SK-N-SH (cell line): ENCODE data around the gene THSD8. TPM values are rescaled to one million over a fixed set of nuclear protein-coding genes. Genes with fewer than 3 reads are reported as not detected.

Experiments used
- CTCF ChIA-PET: fragments of 300-600, 350-600 bp; formaldehyde crosslinking; extraction: SDS; loops from one replicate; lab custom pipeline; 2021; lab: Yijun Ruan, JAX
- POLR2A ChIA-PET: fragments of 350-600 bp; sonication (Branson Sonifier 250); formaldehyde crosslinking; extraction: SDS; loops from one replicate; lab custom pipeline; 2020; ENCODE audit warnings: antibody characterized with exemption, inconsistent platforms; lab: Yijun Ruan, JAX
- DNase-seq: peaks from one replicate; pipeline ENCODE4 v3.0.0; 2012
- H2AFZ ChIP-seq: fragments of 200-600 bp; sonication (generic); 2 replicates; pipeline ENCODE4 v1.8.1; 2016; ENCODE audit warnings: antibody characterized with exemption, mild to moderate bottlenecking, low read depth
- H3F3A ChIP-seq: fragments of 200-600 bp; sonication (generic); replicated peaks from 2 replicates; pipeline ENCODE3; 2016; ENCODE audit warnings: antibody characterized with exemption, mild to moderate bottlenecking; ENCODE audit not compliant: insufficient read depth
- H3K27ac ChIP-seq, 2 experiments: fragments of 200-500 bp in 1 of 2; fragments of 200-600 bp in 1 of 2; sonication (Bioruptor generic) in 1 of 2; sonication (generic), shearing (Covaris generic) in 1 of 2; 2 replicates each; pipeline versions ENCODE4 v1.5.1 to v1.6.1; 2014 to 2016; ENCODE audit warnings: low read depth in 2 of 2, inconsistent platforms in 1 of 2, low read length in 1 of 2, mild to moderate bottlenecking in 1 of 2, mixed read lengths in 1 of 2
- H3K27me3 ChIP-seq: fragments of 200-600 bp; sonication (generic), shearing (Covaris generic); 2 replicates; pipeline ENCODE4 v1.6.1; 2016; ENCODE audit warnings: mixed run types; ENCODE audit not compliant: insufficient read depth
- H3K36me3 ChIP-seq, 2 experiments: fragments of 200-500 bp in 1 of 2; fragments of 200-600 bp in 1 of 2; sonication (Bioruptor generic) in 1 of 2; sonication (generic) in 1 of 2; replicated peaks in 1 of 2; 2 replicates each; pipeline versions ENCODE3 to v1.5.1; 2014 to 2016; ENCODE audit warnings: low read length in 1 of 2, mild to moderate bottlenecking in 1 of 2; ENCODE audit not compliant: insufficient read depth in 2 of 2, control insufficient read depth in 1 of 2
- H3K4me1 ChIP-seq, 2 experiments: fragments of 200-500 bp in 1 of 2; fragments of 200-600 bp in 1 of 2; sonication (Bioruptor generic) in 1 of 2; sonication (generic), shearing (Covaris generic) in 1 of 2; 2 replicates each; pipeline versions ENCODE4 v1.5.1 to v1.6.1; 2014 to 2016; ENCODE audit warnings: low read depth in 1 of 2, low read length in 1 of 2, mixed run types in 1 of 2; ENCODE audit not compliant: insufficient read depth in 2 of 2, control insufficient read depth in 1 of 2
- H3K4me2 ChIP-seq: fragments of 200-600 bp; sonication (generic), shearing (Covaris generic); 2 replicates; pipeline ENCODE4 v1.6.1; 2017; ENCODE audit warnings: mixed run types
- H3K4me3 ChIP-seq, 2 experiments: fragments of 200-500 bp in 1 of 2; fragments of 200-600 bp in 1 of 2; sonication (Bioruptor generic) in 1 of 2; sonication (generic), shearing (Covaris generic) in 1 of 2; 2 replicates each; pipeline versions ENCODE4 v1.5.1 to v1.8.1; 2014 to 2016; ENCODE audit warnings: low read depth in 2 of 2, inconsistent platforms in 1 of 2, low read length in 1 of 2, mild to moderate bottlenecking in 1 of 2, mixed read lengths in 1 of 2, moderate library complexity in 1 of 2
- H3K79me2 ChIP-seq: fragments of 200-600 bp; sonication (generic); 2 replicates; pipeline ENCODE4 v1.8.1; 2017; ENCODE audit warnings: mild to moderate bottlenecking; ENCODE audit not compliant: insufficient read depth
- H3K9ac ChIP-seq: fragments of 200-600 bp; sonication (generic); 2 replicates; pipeline ENCODE4 v1.6.1; 2017; ENCODE audit warnings: mixed run types
- H3K9me2 ChIP-seq: fragments of 200-600 bp; sonication (generic); 2 replicates; pipeline ENCODE4 v1.6.1; 2017; ENCODE audit warnings: mixed run types
- H3K9me3 ChIP-seq: fragments of 200-600 bp; sonication (generic); 2 replicates; pipeline ENCODE4 v1.6.1; 2017; ENCODE audit warnings: mixed run types, mild to moderate bottlenecking, moderate library complexity
- H4K20me1 ChIP-seq: fragments of 200-600 bp; sonication (generic); 2 replicates; pipeline ENCODE4 v1.6.1; 2017; ENCODE audit warnings: mild to moderate bottlenecking, mixed run types; ENCODE audit not compliant: insufficient read depth
- EP300 ChIP-seq, 2 experiments: IDR thresholded peaks; 2 replicates each; pipeline versions ENCODE4 v1.4.0 to v1.6.1; 2012; ENCODE audit warnings: borderline replicate concordance in 1 of 2, low read depth in 1 of 2, low read length in 1 of 2
- EZH2phosphoT487 ChIP-seq: fragments of 200-600 bp; sonication (generic); IDR thresholded peaks from 2 replicates; pipeline ENCODE4 v1.6.1; 2017; ENCODE audit warnings: low read depth, mixed run types, mild to moderate bottlenecking, antibody characterized with exemption, moderate library complexity, borderline replicate concordance
- FOXM1 ChIP-seq: IDR thresholded peaks from 2 replicates; pipeline ENCODE4 v1.4.0; 2012; ENCODE audit warnings: low read depth, mild to moderate bottlenecking
- GATA2 ChIP-seq: sonication (generic); formaldehyde crosslinking; IDR thresholded peaks from 2 replicates; pipeline ENCODE4 v1.5.0; 2020; ENCODE audit warnings: mild to moderate bottlenecking, missing genetic modification reagents
- RCOR1 ChIP-seq: fragments of 150-350 bp; IDR thresholded peaks from 2 replicates; pipeline ENCODE4 v1.6.1; 2017; ENCODE audit warnings: antibody characterized with exemption, low read length
- RXRA ChIP-seq: IDR thresholded peaks from 2 replicates; pipeline ENCODE4 v1.4.0; 2012; ENCODE audit warnings: low read depth, mild to moderate bottlenecking, borderline replicate concordance
- SMC3 ChIP-seq: IDR thresholded peaks from 2 replicates; pipeline ENCODE4 v1.6.1; 2012; ENCODE audit warnings: low read depth, low read length, improper control_type of control experiment
- TAF1 ChIP-seq: IDR thresholded peaks from 2 replicates; pipeline ENCODE4 v1.6.1; 2012; ENCODE audit warnings: low read depth, mild to moderate bottlenecking, low read length, moderate library complexity, borderline replicate concordance
- TCF12 ChIP-seq: IDR thresholded peaks from 2 replicates; pipeline ENCODE4 v1.4.0; 2012
- YY1 ChIP-seq: IDR thresholded peaks from 2 replicates; pipeline ENCODE4 v1.4.0; 2012; ENCODE audit warnings: low read depth, mild to moderate bottlenecking
- WGBS: methylation state at CpG from one replicate; pipeline ENCODE4 v1.1.6; 2017; ENCODE audit warnings: low lambda C conversion rate; 5-methylcytosine and 5-hydroxymethylcytosine counted together
- polyA plus RNA-seq, 3 experiments: library from polyadenylated mRNA; depleted of rRNA; stranded (reverse); fragments of >200 nt; gene quantifications; 2 replicates each; pipeline ENCODE4 v1.2.3, GENCODE V29; 2012
- TF ChIP-seq, protein P1 (sequence below): fragments of 150-350 bp; IDR thresholded peaks from 2 replicates; pipeline ENCODE4 v1.6.1; 2016; ENCODE audit warnings: mild to moderate bottlenecking, low read depth, low read length
- TF ChIP-seq, protein P2 (sequence below): fragments of 150-350 bp; IDR thresholded peaks from 2 replicates; pipeline ENCODE4 v1.6.1; 2017; ENCODE audit warnings: antibody characterized with exemption, low read length, low read depth, borderline replicate concordance
- TF ChIP-seq, protein P3 (sequence below): IDR thresholded peaks from 2 replicates; pipeline ENCODE4 v1.6.1; 2012; ENCODE audit warnings: mild to moderate bottlenecking, low read depth, low read length, moderate library complexity
- TF ChIP-seq, protein P4 (sequence below): fragments of 200-600 bp; sonication (generic); IDR thresholded peaks from 2 replicates; pipeline ENCODE4 v1.6.1; 2017; ENCODE audit warnings: antibody characterized with exemption, mild to moderate bottlenecking, moderate library complexity

Gene THSD8
- polyA plus RNA-seq, 1 of the 3 experiments (the other 2 are of a cell fraction) = not detected

DNA sequence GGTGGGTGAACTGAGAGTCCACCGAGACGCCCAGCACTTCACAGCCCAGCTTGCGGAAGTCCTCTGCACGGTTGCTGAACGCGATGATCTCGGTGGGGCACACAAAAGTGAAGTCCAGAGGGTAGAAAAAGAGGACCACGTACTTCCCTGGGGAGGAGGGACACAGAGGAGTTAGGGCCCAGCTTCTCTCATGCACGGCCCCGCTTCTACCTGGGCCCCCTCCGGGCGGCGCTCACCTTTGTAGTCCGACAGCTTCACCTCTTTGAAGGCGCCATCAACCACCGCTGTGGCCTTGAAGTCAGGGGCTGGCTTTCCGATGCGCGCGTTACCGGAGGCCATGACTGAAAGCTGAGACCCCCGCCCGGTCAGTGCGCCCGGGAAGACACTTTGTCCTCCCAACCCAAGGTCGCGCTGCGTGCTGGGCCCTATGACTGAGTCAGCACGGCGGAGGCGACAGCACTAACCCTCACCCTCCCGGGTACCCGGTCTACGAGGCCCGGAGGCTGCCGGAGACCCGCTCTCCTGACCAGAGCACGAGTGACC lies 875 bp upstream of the THSD8 start:
- Histone ChIP-seq H3K79me2 (peaks cover 10% of the 10 kb centered on the region), H2AFZ (peak overlapping the region; percentile 98), H3K9me3 (no peaks in the 10 kb centered on the region), H3K4me3 (peak overlapping the region; percentile 74 to 95), H3K27ac (peak overlapping the region in 1 of 2 experiments; percentile 74; a peak in 2 of 4 replicates), H3F3A (peaks cover 17% of the 10 kb centered on the region), H4K20me1 (no peaks in the 10 kb centered on the region), H3K27me3 (no peaks in the 10 kb centered on the region), H3K9me2 (no peaks in the 10 kb centered on the region), H3K36me3 (peaks cover 4 to 8% of the 10 kb centered on the region in 2 experiments), H3K4me2 (peak overlapping the region; percentile 100), H3K4me1 (peaks cover 8 to 23% of the 10 kb centered on the region in 2 experiments; a peak in 1 of 4 replicates), H3K9ac (peak overlapping the region; percentile 80)
- WGBS = 37% methylated on average over 21 of the region's 38 CpGs
- peak; percentile 57 for DNase-seq
- ChIA-PET POLR2A (interaction anchor here (1.4 to 2.6 kb wide), 2 partner anchors 9 to 23 kb away, joined by 5 to 20 read pairs; partner anchors contain the start of gene JUNB), CTCF (interaction anchor here (0.8 to 17.1 kb wide), 8 partner anchors 9 to 49 kb away, joined by 3 to 447 read pairs (median 7); partner anchors contain the start of genes HOOK2 and JUNB)
- TF ChIP-seq SMC3 (no peak), RXRA (no peak), YY1 (no peak; the same call in 1 of the 2 replicates), FOXM1 (no peak)

DNA sequence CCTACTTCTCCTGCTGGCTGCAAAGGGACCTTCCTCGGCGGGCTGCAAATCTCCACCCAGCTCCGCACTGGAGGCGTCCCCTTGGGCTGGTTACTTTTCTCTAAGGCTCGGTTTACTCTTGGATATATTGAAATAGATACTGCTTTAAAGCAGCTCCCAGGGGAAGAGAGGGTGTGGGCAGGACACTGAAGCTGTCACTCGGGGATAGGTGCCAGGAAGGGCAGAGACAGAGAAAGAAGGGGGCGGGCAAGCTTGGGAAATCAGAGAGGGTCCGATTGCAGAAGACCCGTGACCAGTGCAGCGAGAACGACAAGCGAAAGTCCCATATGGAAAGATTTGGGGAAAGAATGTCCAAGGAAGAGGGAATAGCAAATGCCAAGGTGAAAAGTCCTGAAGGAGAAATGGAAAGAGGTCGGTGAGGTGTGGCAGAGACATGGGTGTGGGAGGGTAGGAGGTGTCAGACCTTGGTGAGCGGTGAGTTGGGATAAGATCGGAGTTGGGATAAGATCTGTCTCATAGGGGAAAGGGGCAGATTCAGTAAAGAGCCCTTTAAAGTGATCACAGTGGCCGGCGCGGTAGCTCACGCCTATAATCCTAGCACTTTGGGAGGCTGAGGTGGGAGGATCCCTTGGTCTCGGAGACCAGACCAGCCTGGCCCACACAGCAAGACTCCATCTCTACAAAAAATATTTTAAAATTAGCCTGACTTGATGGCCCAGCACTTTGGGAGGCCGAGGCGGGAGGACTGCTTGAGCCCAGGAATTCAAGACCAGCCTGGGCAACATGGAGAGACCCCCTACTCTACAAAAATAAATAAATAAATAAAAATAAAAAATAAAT lies 618 bp downstream of the THSD8 start:
- Histone ChIP-seq H3F3A (peaks cover 11% of the 10 kb centered on the region), H3K27ac (peak overlapping the region in 1 of 2 experiments; percentile 74; a peak in 1 of 4 replicates), H3K9me2 (no peaks in the 10 kb centered on the region), H3K4me1 (peaks cover 8 to 29% of the 10 kb centered on the region in 2 experiments; a peak in 1 of 4 replicates), H3K4me2 (peak overlapping the region; percentile 100), H3K9ac (peak overlapping the region; percentile 32), H3K9me3 (no peaks in the 10 kb centered on the region), H3K4me3 (peak overlapping the region; percentile 74 to 95), H3K36me3 (peaks cover 4 to 8% of the 10 kb centered on the region in 2 experiments), H3K27me3 (no peaks in the 10 kb centered on the region), H2AFZ (peak overlapping the region; percentile 98), H4K20me1 (no peaks in the 10 kb centered on the region), H3K79me2 (peaks cover 19% of the 10 kb centered on the region)
- POLR2A ChIA-PET = interaction anchor here (0.8 to 2.6 kb wide), 3 partner anchors 10 to 35 kb away, joined by 3 to 20 read pairs (median 3); partner anchors contain the start of gene JUNB
- CTCF ChIA-PET = interaction anchor here (0.6 to 17.1 kb wide), 9 partner anchors 9 to 65 kb away, joined by 3 to 447 read pairs (median 7); partner anchors contain the start of genes HOOK2 and JUNB
- TF ChIP-seq, protein P1, sequence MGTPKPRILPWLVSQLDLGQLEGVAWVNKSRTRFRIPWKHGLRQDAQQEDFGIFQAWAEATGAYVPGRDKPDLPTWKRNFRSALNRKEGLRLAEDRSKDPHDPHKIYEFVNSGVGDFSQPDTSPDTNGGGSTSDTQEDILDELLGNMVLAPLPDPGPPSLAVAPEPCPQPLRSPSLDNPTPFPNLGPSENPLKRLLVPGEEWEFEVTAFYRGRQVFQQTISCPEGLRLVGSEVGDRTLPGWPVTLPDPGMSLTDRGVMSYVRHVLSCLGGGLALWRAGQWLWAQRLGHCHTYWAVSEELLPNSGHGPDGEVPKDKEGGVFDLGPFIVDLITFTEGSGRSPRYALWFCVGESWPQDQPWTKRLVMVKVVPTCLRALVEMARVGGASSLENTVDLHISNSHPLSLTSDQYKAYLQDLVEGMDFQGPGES = no peak
- TF ChIP-seq GATA2 (CRISPR knock-in tag) (no peak), EP300 (IDR thresholded peaks at IDR 0.05; ENCODE audit: borderline replicate concordance in 1 of 2, low read depth in 1 of 2, low read length in 1 of 2) (no peak), TAF1 (no peak), RCOR1 (no peak), TCF12 (no peak), EZH2phosphoT487 (no peak)
- TF ChIP-seq, protein P2, sequence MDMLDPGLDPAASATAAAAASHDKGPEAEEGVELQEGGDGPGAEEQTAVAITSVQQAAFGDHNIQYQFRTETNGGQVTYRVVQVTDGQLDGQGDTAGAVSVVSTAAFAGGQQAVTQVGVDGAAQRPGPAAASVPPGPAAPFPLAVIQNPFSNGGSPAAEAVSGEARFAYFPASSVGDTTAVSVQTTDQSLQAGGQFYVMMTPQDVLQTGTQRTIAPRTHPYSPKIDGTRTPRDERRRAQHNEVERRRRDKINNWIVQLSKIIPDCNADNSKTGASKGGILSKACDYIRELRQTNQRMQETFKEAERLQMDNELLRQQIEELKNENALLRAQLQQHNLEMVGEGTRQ = no peak
- TF ChIP-seq, protein P3, sequence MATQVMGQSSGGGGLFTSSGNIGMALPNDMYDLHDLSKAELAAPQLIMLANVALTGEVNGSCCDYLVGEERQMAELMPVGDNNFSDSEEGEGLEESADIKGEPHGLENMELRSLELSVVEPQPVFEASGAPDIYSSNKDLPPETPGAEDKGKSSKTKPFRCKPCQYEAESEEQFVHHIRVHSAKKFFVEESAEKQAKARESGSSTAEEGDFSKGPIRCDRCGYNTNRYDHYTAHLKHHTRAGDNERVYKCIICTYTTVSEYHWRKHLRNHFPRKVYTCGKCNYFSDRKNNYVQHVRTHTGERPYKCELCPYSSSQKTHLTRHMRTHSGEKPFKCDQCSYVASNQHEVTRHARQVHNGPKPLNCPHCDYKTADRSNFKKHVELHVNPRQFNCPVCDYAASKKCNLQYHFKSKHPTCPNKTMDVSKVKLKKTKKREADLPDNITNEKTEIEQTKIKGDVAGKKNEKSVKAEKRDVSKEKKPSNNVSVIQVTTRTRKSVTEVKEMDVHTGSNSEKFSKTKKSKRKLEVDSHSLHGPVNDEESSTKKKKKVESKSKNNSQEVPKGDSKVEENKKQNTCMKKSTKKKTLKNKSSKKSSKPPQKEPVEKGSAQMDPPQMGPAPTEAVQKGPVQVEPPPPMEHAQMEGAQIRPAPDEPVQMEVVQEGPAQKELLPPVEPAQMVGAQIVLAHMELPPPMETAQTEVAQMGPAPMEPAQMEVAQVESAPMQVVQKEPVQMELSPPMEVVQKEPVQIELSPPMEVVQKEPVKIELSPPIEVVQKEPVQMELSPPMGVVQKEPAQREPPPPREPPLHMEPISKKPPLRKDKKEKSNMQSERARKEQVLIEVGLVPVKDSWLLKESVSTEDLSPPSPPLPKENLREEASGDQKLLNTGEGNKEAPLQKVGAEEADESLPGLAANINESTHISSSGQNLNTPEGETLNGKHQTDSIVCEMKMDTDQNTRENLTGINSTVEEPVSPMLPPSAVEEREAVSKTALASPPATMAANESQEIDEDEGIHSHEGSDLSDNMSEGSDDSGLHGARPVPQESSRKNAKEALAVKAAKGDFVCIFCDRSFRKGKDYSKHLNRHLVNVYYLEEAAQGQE = no peak
- TF ChIP-seq, protein P4, sequence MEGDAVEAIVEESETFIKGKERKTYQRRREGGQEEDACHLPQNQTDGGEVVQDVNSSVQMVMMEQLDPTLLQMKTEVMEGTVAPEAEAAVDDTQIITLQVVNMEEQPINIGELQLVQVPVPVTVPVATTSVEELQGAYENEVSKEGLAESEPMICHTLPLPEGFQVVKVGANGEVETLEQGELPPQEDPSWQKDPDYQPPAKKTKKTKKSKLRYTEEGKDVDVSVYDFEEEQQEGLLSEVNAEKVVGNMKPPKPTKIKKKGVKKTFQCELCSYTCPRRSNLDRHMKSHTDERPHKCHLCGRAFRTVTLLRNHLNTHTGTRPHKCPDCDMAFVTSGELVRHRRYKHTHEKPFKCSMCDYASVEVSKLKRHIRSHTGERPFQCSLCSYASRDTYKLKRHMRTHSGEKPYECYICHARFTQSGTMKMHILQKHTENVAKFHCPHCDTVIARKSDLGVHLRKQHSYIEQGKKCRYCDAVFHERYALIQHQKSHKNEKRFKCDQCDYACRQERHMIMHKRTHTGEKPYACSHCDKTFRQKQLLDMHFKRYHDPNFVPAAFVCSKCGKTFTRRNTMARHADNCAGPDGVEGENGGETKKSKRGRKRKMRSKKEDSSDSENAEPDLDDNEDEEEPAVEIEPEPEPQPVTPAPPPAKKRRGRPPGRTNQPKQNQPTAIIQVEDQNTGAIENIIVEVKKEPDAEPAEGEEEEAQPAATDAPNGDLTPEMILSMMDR = no peak
- 51% methylated on average over 22 of the region's 22 CpGs for WGBS
- DNase-seq = no peak
